Ammon's horn (tissue), 1 donor: Measurements from ENCODE around the gene ZBTB4.

ENCODE experiments used
- DNase-seq: peaks from one replicate; pipeline ENCODE4 v3.0.0-alpha.2; 2016; ENCODE audit warnings: low spot score

Gene ZBTB4

GRCh38 chr17:7441266-7441665, 38.2 kb downstream of the ZBTB4 start:
- no peak for DNase-seq

GRCh38 chr17:7440834-7441195, 38.6 kb downstream of the ZBTB4 start:
- peak; percentile 38 for DNase-seq

- DNase-seq = no peak
Observed at GRCh38 chr17:7440113-7440833, 39.2 kb downstream of the ZBTB4 start.

GRCh38 chr17:7439462-7440112, 39.8 kb downstream of the ZBTB4 start, which contains the start of gene FGF11:
Gene FGF11, plus strand, starts transcription at chr17:7439512. Its CDS starts 109 bp downstream, at chr17:7439621.
- no peak for DNase-seq

GRCh38 chr17:7438656-7439460, 40.6 kb downstream of the ZBTB4 start:
- no peak for DNase-seq

- DNase-seq = peak; percentile 78
Observed at GRCh38 chr17:7437950-7438614, 41.3 kb downstream of the ZBTB4 start.

GRCh38 chr17:7437369-7437863, 42.0 kb downstream of the ZBTB4 start:
- no peak for DNase-seq

GRCh38 chr17:7436556-7437368, 42.7 kb downstream of the ZBTB4 start:
- DNase-seq = peak; percentile 81

GRCh38 chr17:7435676-7436555, 43.5 kb downstream of the ZBTB4 start:
- DNase-seq = no peak

GRCh38 chr17:7432296-7432695, 47.1 kb downstream of the ZBTB4 start:
- no peak for DNase-seq

- DNase-seq = no peak
Observed at GRCh38 chr17:7431231-7431630, 48.2 kb downstream of the ZBTB4 start.

- no peak for DNase-seq
Observed at GRCh38 chr17:7429722-7430121, 49.7 kb downstream of the ZBTB4 start.

- no peak for DNase-seq
Observed at GRCh38 chr17:7428557-7428956, 50.9 kb downstream of the ZBTB4 start, which contains the start of gene SPEM3. Gene SPEM3, plus strand, starts transcription at chr17:7428857. Its CDS starts 46 bp downstream, at chr17:7428903.

- no peak for DNase-seq
Observed at GRCh38 chr17:7427549-7427948, 51.9 kb downstream of the ZBTB4 start.

- DNase-seq = no peak
Observed at GRCh38 chr17:7426896-7427489, 52.4 kb downstream of the ZBTB4 start.

GRCh38 chr17:7426203-7426863, 53.1 kb downstream of the ZBTB4 start:
- no peak for DNase-seq

GRCh38 chr17:7425756-7426155, 53.7 kb downstream of the ZBTB4 start:
- no peak for DNase-seq

- no peak for DNase-seq
Observed at GRCh38 chr17:7425316-7425715, 54.1 kb downstream of the ZBTB4 start, which contains the start of gene SPEM2. Gene SPEM2, plus strand, starts transcription at chr17:7425616. Its CDS starts 73 bp downstream, at chr17:7425689.

- DNase-seq = no peak
Observed at GRCh38 chr17:7423679-7424078, 55.8 kb downstream of the ZBTB4 start.
